HepG2 (cell line): Measurements from ENCODE around the gene FANCG. TPM values are rescaled to one million over a fixed set of nuclear protein-coding genes. Genes with fewer than 3 reads are reported as not detected.

Source experiments
- CENPT ChIP-seq: sonication (generic); formaldehyde crosslinking; IDR thresholded peaks from 2 replicates; pipeline ENCODE4 v1.8.0; 2022; ENCODE audit warnings: low read depth, mild to moderate bottlenecking, moderate library complexity, missing genetic modification reagents
- CHCHD3 ChIP-seq: sonication (generic); formaldehyde crosslinking; IDR thresholded peaks from 2 replicates; pipeline ENCODE4 v1.8.0; 2022; ENCODE audit warnings: mild to moderate bottlenecking, missing genetic modification reagents, moderate library complexity
- KLF9 ChIP-seq: IDR thresholded peaks from 2 replicates; pipeline ENCODE4 v1.6.1; 2016; ENCODE audit warnings: low read depth
- MTA3 ChIP-seq: sonication (generic); formaldehyde crosslinking; IDR thresholded peaks from 2 replicates; pipeline ENCODE4 v1.4.0; 2020; ENCODE audit warnings: missing genetic modification reagents
- NFATC3 ChIP-seq: sonication (generic); formaldehyde crosslinking; IDR thresholded peaks from 2 replicates; pipeline ENCODE4 v1.5.1; 2020; ENCODE audit warnings: mild to moderate bottlenecking, missing genetic modification reagents
- NFIC ChIP-seq: IDR thresholded peaks from 2 replicates; pipeline ENCODE4 v1.6.1; 2012; ENCODE audit warnings: mild to moderate bottlenecking, low read length, inconsistent platforms
- PPARG ChIP-seq: conservative IDR thresholded peaks from 2 replicates; pipeline ENCODE4 v1.6.1; 2016; ENCODE audit warnings: missing biosample characterization, missing genetic modification reagents
- RXRA ChIP-seq: sonication (generic); formaldehyde crosslinking; IDR thresholded peaks from 2 replicates; pipeline ENCODE4 v1.5.1; 2020; ENCODE audit warnings: missing genetic modification reagents
- SMC3 ChIP-seq: IDR thresholded peaks from 2 replicates; pipeline ENCODE4 v1.6.1; 2011; ENCODE audit warnings: low read length, improper control_type of control experiment
- TAF15 ChIP-seq: fragments of 200-400 bp; formaldehyde crosslinking; IDR thresholded peaks from one replicate; pipeline ENCODE4 v1.6.1; 2018; ENCODE audit warnings: mild to moderate bottlenecking, low read depth, low read length; ENCODE audit not compliant: poor library complexity, severe bottlenecking
- TP53 ChIP-seq: sonication (generic); formaldehyde crosslinking; conservative IDR thresholded peaks from 2 replicates; pipeline ENCODE4 v1.4.0; 2020; ENCODE audit warnings: missing genetic modification reagents
- ZC3H4 ChIP-seq: sonication (generic); formaldehyde crosslinking; IDR thresholded peaks from 2 replicates; pipeline ENCODE4 v1.4.0; 2020; ENCODE audit warnings: missing genetic modification reagents, borderline replicate concordance
- ZNF101 ChIP-seq: sonication (generic); formaldehyde crosslinking; IDR thresholded peaks from 2 replicates; pipeline ENCODE4 v1.4.0; 2020; ENCODE audit warnings: mild to moderate bottlenecking, low read depth, missing genetic modification reagents, borderline replicate concordance
- ZNF589 ChIP-seq: sonication (generic); formaldehyde crosslinking; conservative IDR thresholded peaks from 2 replicates; pipeline ENCODE4 v1.8.0; 2022; ENCODE audit warnings: mild to moderate bottlenecking, moderate library complexity, missing genetic modification reagents
- ZNF7 ChIP-seq: IDR thresholded peaks from 2 replicates; pipeline ENCODE4 v1.6.1; 2016; ENCODE audit warnings: missing biosample characterization, missing genetic modification reagents
- ZNF781 ChIP-seq: sonication (generic); formaldehyde crosslinking; IDR thresholded peaks from 2 replicates; pipeline ENCODE4 v1.5.1; 2020; ENCODE audit warnings: borderline replicate concordance, mild to moderate bottlenecking, missing genetic modification reagents; ENCODE audit errors: not compliant biosample characterization
- ZNF879 ChIP-seq: sonication (generic); formaldehyde crosslinking; IDR thresholded peaks from 2 replicates; pipeline ENCODE4 v1.8.1; 2023; ENCODE audit warnings: missing genetic modification reagents
- polyA plus RNA-seq, 8 experiments: library from polyadenylated mRNA; depleted of rRNA in 3 of 8; stranded (reverse) in 7 of 8; unstranded in 1 of 8; fragments of >200 nt; fragmentation: Illumina TruSeq in 4 of 8; extraction: Trizol in 4 of 8; gene quantifications; 2 replicates each; pipeline versions ENCODE4 v1.2.1 to v1.2.3, GENCODE V29; 2011 to 2016; ENCODE audit warnings: low read depth in 4 of 8, missing spikeins in 1 of 8, mixed read lengths in 1 of 8; ENCODE audit not compliant: insufficient read depth in 1 of 8
- total RNA-seq, 5 experiments: library from RNA; depleted of rRNA; stranded (reverse); fragments of >200 nt; fragmentation: Illumina TruSeq; extraction: Trizol; gene quantifications; 2 replicates each; pipeline ENCODE4 v1.2.3, GENCODE V29; 2016; ENCODE audit warnings: low read depth in 1 of 5
- TF ChIP-seq, protein P1 (sequence below): sonication (generic); formaldehyde crosslinking; IDR thresholded peaks from 2 replicates; pipeline ENCODE4 v1.5.1; 2020; ENCODE audit warnings: mild to moderate bottlenecking, missing genetic modification reagents, moderate library complexity
- TF ChIP-seq, protein P2 (sequence below): sonication (generic); formaldehyde crosslinking; IDR thresholded peaks from 2 replicates; pipeline ENCODE4 v1.8.1; 2022; ENCODE audit warnings: mild to moderate bottlenecking, missing genetic modification reagents
- TF ChIP-seq, protein P3 (sequence below): sonication (generic); formaldehyde crosslinking; IDR thresholded peaks from 2 replicates; pipeline ENCODE4 v1.4.0; 2020; ENCODE audit warnings: missing genetic modification reagents
- TF ChIP-seq, protein P4 (sequence below): sonication (generic); formaldehyde crosslinking; IDR thresholded peaks from 2 replicates; pipeline ENCODE4 v1.4.0; 2020; ENCODE audit warnings: missing genetic modification reagents
- TF ChIP-seq, protein P5 (sequence below): IDR thresholded peaks from 2 replicates; pipeline ENCODE4 v1.6.1; 2016; ENCODE audit warnings: low read depth, borderline replicate concordance

FANCG gene
- total and polyA plus RNA-seq, 2 of the 13 experiments (the other 11 are each of a cell fraction or from before 2014, with no cell fraction given) = 14.4 to 45.1 TPM

DNA sequence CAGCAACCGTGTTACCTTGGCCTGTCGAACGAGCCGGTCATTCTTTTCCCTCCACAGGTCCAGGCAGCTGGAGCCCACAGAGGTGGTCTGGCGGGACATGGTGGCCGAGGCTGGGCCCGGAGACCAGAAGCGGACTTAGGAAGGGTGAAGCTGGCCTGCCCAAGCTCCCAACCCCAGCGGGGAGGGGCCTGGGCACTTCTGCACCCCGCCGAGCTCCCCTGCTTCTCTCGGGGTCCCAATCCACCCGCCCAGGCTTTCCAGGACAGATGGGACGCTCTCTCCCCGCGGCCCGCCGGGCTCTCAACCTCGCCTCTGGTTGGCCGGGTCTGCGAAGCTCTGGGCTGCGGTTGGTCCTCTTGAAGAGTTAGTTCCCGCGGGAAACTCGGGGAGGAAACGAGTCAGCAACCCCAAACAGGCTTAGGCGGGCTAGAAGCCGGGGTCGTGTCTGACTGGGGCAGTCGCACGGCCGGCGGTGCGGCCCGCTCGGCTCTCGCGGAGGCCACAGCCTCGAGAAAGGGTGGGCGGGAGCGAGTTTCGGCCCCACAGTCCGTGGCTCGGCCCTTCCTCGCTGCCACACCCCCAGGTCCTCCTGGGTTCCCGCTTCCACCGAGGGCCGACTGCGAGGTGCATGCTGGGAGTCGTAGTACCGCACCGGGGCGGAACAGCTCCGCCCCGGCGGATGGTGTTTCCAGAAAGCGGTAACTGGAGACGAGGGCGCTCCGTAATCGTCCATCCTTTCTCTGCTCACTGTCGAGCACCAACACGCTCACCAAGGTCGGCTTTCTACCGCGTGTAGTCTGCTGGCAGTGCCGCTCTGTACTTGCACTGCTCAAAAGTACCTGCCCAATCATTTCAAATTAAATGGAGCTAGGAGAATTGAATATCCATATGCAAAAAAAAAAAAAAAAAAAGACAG is at the start of gene FANCG (continued):
- TF ChIP-seq, protein P1, sequence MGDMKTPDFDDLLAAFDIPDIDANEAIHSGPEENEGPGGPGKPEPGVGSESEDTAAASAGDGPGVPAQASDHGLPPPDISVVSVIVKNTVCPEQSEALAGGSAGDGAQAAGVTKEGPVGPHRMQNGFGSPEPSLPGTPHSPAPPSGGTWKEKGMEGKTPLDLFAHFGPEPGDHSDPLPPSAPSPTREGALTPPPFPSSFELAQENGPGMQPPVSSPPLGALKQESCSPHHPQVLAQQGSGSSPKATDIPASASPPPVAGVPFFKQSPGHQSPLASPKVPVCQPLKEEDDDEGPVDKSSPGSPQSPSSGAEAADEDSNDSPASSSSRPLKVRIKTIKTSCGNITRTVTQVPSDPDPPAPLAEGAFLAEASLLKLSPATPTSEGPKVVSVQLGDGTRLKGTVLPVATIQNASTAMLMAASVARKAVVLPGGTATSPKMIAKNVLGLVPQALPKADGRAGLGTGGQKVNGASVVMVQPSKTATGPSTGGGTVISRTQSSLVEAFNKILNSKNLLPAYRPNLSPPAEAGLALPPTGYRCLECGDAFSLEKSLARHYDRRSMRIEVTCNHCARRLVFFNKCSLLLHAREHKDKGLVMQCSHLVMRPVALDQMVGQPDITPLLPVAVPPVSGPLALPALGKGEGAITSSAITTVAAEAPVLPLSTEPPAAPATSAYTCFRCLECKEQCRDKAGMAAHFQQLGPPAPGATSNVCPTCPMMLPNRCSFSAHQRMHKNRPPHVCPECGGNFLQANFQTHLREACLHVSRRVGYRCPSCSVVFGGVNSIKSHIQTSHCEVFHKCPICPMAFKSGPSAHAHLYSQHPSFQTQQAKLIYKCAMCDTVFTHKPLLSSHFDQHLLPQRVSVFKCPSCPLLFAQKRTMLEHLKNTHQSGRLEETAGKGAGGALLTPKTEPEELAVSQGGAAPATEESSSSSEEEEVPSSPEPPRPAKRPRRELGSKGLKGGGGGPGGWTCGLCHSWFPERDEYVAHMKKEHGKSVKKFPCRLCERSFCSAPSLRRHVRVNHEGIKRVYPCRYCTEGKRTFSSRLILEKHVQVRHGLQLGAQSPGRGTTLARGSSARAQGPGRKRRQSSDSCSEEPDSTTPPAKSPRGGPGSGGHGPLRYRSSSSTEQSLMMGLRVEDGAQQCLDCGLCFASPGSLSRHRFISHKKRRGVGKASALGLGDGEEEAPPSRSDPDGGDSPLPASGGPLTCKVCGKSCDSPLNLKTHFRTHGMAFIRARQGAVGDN (CRISPR knock-in tag) = peak; percentile 92
- TF ChIP-seq ZNF7 (CRISPR knock-in tag) (no peak), ZC3H4 (CRISPR knock-in tag) (no peak; the same call in 1 of the 2 replicates), TAF15 (no peak), SMC3 (no peak), ZNF101 (CRISPR knock-in tag) (no peak), NFATC3 (no peak), KLF9 (CRISPR knock-in tag) (peak; percentile 93), MTA3 (CRISPR knock-in tag) (no peak), PPARG (no peak), RXRA (CRISPR knock-in tag) (peak; percentile 54; the same call in 1 of the 2 replicates), CENPT (peak; percentile 86; the same call in 1 of the 2 replicates), ZNF879 (no peak; the same call in 1 of the 2 replicates), TP53 (CRISPR knock-in tag) (no peak), NFIC (no peak), CHCHD3 (CRISPR knock-in tag) (no peak; the same call in 1 of the 2 replicates), ZNF589 (peak; percentile 81; the same call in 1 of the 2 replicates), ZNF781 (CRISPR knock-in tag) (peak; percentile 35)
- TF ChIP-seq, protein P2, sequence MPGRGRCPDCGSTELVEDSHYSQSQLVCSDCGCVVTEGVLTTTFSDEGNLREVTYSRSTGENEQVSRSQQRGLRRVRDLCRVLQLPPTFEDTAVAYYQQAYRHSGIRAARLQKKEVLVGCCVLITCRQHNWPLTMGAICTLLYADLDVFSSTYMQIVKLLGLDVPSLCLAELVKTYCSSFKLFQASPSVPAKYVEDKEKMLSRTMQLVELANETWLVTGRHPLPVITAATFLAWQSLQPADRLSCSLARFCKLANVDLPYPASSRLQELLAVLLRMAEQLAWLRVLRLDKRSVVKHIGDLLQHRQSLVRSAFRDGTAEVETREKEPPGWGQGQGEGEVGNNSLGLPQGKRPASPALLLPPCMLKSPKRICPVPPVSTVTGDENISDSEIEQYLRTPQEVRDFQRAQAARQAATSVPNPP (CRISPR knock-in tag) = no peak; the same call in 1 of the 2 replicates
- TF ChIP-seq, protein P3, sequence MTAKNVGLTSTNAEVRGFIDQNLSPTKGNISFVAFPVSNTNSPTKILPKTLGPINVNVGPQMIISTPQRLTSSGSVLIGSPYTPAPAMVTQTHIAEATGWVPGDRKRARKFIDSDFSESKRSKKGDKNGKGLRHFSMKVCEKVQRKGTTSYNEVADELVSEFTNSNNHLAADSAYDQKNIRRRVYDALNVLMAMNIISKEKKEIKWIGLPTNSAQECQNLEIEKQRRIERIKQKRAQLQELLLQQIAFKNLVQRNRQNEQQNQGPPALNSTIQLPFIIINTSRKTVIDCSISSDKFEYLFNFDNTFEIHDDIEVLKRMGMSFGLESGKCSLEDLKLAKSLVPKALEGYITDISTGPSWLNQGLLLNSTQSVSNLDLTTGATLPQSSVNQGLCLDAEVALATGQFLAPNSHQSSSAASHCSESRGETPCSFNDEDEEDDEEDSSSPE (CRISPR knock-in tag) = peak; percentile 97
- TF ChIP-seq, protein P4, sequence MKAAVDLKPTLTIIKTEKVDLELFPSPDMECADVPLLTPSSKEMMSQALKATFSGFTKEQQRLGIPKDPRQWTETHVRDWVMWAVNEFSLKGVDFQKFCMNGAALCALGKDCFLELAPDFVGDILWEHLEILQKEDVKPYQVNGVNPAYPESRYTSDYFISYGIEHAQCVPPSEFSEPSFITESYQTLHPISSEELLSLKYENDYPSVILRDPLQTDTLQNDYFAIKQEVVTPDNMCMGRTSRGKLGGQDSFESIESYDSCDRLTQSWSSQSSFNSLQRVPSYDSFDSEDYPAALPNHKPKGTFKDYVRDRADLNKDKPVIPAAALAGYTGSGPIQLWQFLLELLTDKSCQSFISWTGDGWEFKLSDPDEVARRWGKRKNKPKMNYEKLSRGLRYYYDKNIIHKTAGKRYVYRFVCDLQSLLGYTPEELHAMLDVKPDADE (CRISPR knock-in tag) = no peak
- TF ChIP-seq, protein P5, sequence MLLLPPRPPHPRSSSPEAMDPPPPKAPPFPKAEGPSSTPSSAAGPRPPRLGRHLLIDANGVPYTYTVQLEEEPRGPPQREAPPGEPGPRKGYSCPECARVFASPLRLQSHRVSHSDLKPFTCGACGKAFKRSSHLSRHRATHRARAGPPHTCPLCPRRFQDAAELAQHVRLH (CRISPR knock-in tag) = peak; percentile 73; the same call in 1 of the 2 replicates
